Suppressor macrophage treated with lipopolysaccharide for 1 hour (primary cell): Measurements from ENCODE around the gene ETDC.

Source experiments
- DNase-seq, 3 donors: peaks; one replicate each; pipeline ENCODE4 v3.0.0-alpha.2; 2020 to 2022

Gene ETDC

GRCh38 chrX:135347381-135348016, 38.2 kb downstream of the ETDC start:
- peak; percentile 33 to 65 (median 64) for DNase-seq

DNA sequence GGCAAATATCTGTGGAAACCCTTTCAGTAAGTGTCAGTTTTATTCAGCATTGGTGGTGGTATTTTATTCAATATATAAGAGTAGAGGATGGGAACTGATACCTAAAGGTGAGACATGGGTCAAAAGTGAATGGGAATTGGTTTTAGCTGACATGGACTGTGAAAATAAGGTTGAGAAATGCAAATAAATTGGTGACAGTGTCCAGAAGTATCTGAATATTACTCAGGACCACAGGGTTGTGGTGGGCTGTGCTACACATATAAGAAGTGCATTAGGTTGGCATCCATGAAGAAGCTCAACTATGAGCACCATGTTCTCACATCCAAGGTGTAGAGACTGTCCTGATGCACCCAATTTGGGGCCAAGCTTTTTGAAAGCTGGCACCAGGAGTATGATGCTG, 45.0 kb downstream of the ETDC start:
- no peak for DNase-seq
